8988T (cell line): ENCODE data around the gene EGLN3.
"Not testable (repeated sequence)": the region's sequence is repeated elsewhere in the genome, so short reads cannot be mapped to it uniquely, and the experiment has no call there.

ENCODE experiments used
- DNase-seq: peaks from one replicate; pipeline ENCODE4 v3.0.0; 2011

Gene EGLN3

DNA sequence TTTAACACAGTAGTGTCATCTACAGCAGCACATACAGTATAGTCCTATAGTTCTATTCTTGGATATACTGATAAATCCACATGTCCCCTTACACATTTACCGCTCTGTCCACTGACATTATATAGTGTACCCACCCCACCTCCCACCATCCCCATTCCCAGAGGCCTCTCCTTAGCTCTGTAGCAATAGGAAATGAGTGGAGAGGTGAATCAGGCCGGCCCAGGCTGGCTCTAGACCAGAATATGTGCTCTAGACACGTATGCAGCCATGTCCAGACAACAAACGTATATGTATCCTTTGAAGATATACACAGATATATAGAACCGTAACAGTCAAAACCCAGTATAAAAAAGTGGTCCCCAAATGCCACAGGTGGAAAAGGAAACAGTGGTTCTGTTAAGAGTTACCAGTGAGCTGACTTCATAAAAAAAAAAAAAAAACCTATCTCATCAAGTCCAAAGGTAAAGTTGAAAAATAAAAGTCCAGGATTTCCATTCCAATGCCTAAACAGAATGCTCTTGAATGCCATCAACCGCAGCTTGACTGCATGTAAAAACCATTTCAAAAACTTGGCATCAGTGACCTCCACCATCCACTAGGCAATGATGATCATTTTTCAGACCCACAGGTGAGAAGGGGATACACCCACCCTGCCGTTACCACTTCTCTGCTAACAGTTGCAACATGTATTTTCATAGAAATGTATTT is 16.7 kb downstream of the EGLN3 start:
- DNase-seq: no peak

DNA sequence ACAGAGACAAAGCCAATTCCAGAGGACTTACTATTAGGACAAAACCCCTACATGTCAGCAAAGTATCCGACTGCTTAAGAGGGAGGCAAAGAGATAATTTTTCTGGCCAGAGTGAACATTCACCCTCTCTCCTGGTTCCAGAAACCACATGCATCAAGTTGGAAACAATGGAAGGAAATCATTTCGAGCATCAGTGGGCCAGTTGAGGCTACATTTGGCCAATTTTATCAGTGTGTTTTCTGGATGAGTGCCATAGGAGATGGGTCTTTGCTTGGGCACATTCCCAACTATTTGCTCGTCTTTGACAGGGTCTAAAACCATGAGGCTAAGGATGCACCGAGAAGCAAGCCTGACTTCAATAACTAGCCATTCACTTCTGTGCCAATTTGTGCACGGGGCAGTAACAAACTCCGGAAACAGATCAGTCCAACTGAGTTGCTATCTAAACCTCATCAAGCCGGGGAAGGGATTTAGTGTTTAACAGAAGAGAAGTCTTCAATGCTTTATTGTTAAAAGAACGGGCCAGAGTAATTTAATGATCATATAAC is 17.4 kb downstream of the EGLN3 start:
- no peak for DNase-seq

DNA sequence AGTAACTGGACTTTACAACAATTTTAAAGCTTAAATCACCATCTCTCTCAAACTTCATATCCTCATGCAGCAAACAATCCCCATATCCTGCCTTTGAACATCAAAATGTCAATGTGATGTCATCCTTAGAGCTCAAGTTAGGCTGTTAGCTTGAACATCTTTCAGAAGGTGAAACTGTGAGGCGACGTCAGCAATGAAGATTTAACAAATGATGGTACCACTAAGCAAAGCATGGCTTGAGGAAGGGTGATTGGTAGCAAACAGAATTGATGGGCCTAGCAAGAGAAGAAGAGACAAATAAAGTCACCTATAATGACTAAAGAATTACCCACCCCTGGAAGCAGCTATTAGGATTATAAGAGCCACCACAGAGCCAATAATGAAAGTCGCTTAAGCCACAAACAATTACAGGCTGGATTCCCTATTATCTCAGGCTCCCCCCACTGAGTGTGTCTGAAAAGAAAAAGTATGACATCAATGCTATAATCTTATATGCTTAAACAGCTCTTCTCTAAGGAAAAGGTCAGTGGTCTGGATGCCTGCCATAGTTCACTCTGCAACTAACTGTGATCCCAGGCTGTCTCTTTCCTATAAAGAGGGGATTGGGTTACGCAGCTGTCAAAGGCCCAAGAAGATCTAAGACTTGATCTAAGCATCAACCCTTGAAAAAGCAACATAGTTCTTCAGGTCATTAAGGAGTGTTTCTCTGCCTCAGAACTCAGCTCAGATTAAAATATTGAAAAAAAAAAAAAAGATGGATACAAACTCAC is 18.1 kb downstream of the EGLN3 start:
- no peak for DNase-seq

DNA sequence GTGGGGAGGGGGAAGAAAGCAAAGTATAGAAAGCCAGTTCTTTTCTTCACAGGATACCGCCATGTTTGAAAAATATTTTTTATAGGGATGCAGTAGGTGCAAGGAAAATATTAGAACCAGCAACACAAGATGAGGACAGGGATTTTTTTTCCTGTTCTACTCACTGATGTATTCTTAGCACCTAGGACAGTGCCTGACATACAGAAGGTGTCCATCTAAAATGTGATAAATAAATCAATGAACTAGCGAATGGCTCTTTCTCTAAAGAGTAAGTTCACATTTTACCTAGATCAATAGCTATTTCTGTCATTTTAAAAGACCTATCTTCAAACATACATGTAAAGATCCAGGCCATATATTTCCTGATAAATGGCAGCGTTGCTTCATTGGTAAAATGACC is 18.8 kb downstream of the EGLN3 start:
- no peak for DNase-seq

DNA sequence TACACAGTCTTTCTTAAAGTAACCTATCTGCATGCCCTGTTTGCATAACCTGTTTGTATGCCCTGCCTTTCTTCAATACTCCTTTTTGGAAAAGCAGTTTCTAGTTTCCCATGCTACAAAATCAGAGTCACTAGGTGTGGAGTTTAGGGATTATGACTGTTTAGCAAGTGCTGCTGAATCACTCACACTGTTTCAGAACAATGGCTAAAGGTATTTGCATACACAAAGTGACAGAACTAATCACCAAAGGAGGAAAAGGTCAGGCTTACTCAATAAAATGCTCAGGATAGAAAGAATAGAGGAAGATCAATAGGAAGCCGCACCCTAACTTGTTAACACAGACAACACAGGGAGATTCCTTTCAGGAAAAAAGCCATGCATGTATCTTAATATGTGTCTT is 19.4 kb downstream of the EGLN3 start:
- DNase-seq: no peak

DNA sequence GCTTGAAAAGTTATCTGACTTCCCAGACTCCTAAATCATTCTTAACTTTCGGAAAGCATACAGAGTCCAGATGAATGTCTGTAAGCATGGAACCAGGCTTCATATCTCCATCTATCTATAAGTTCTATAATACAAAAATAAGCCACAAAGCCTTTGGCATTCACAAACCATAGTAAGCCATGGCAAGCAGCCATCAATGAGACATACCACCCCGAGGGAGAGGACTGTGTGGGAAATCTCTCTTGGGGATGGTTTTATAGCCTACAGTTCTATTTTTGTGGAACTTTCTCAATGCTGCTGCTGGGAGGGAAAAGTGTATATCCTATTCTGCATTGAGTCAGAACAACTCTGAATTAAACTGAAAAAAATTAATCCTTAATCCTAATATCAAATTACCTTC is 20.4 kb downstream of the EGLN3 start:
- no peak for DNase-seq

DNA sequence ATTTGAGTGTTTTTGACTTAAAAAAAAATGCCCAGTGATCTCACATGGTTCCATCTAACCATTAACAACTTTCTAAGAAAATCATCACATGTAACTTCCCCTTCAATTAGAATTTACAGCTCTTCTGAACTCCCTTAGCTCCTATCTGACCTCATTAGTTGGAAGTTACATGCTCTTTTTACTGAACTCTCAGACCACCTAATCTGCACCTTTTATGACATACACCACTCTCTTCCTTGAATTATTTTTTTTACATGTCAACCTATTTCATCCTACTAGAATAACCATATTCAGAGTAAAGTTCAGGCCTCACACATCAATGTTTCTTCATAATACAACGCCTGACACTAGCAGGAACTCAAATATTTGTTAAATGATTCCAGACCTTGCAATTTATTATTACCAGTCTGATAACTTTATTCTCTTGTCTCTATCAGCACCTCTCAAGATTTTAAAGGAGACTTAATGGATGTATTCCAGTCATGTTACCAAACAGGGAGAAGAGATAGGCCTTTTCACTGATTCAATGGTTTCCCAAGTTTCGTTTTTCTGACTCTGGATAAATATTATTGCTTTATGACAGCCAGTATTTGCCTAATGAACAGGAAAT is 21.0 kb downstream of the EGLN3 start:
- no peak for DNase-seq

DNA sequence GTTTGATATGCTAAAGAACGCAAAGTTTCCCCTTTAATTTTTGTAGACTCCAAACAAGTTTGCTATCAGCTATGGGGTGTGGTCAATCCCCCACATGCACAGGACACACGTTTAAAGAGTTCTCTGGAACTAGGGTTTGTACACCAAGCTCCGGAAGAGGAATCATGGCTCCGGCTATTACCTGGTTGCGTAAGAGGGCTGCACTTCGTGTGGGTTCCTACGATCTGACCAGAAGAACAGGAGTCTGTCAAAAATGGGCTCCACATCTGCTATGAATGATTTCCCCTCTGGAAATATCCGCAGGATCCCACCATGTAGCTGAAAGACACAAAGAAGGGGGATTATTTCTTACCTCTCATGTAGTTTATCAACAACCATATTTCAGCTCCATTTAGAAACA is 22.0 kb downstream of the EGLN3 start:
- DNase-seq: no peak

DNA sequence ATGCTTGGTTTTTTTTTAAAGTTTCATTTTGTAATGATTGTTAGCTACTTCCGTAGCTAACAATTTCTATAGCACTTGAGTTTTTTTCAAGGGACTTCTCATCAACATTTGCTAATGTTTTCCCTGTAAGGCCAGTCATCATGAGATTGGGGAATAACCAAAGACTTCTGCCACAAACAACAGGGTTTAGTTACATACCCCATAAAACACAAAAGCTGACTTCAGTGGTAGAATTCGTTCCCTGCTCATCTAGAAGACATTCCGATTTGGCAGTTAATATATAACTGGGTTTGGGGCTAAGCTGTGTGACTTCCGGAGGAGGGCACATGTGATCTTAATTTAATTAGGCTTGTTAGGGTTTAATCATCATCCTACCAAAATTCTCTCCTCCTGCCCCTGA is 22.9 kb downstream of the EGLN3 start:
- DNase-seq: no peak

DNA sequence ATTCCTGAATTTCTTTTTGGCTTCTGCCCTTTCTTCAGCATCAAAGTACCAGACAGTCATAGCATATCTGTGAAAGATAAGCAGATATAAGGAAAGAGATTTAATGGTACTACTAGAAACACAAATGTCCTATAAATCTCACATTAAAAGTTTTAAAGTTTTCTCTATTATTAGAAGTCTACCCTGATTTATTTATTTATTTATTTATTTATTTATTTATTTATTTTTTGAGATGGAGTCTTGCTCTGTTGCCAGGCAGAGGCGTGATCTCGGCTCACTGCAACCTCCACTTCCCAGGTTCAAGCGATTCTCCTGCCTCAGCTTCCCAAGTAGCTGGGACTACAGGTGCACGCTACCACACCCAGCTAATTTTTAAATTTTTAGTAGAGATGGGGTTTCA is 23.9 kb downstream of the EGLN3 start:
- DNase-seq: not testable (repeated sequence)

DNA sequence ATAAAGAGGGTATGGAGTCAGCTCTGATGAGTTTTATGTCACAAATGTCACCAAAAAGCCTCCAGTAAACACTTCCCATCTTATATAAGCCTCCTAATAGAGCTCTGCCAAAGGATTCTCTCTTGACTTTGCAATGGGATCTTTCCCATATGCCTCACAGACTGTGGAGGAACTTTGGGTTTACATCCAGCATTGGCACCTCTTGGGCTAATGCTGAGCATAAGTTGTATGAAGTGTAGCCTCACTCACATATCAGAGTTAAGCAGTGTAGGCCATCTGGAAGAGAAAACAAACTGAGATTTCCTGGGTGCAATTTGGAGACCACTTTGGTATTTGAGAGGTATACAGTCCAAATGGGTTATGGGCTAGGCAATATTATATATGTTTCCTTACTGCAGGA is 24.9 kb downstream of the EGLN3 start:
- no peak for DNase-seq

DNA sequence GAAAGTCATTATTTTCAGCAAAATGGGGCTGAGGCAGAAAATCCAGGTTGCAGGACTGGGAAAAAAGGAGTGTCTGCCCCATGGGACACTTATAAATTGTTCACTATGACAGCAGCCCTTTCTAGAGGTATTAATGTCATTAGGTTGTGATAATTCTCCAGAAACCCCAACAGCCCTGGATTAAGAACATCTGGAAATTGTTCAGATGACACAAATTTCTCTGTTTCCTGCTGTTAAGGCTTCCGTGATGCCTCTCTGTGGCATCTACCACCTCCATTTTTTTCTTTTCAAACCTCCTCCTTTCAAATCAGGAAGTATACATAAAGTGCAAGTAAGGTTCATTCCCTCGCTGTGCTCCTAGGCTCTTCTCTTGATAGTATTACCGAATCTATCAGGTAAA is 25.6 kb downstream of the EGLN3 start:
- DNase-seq: no peak

DNA sequence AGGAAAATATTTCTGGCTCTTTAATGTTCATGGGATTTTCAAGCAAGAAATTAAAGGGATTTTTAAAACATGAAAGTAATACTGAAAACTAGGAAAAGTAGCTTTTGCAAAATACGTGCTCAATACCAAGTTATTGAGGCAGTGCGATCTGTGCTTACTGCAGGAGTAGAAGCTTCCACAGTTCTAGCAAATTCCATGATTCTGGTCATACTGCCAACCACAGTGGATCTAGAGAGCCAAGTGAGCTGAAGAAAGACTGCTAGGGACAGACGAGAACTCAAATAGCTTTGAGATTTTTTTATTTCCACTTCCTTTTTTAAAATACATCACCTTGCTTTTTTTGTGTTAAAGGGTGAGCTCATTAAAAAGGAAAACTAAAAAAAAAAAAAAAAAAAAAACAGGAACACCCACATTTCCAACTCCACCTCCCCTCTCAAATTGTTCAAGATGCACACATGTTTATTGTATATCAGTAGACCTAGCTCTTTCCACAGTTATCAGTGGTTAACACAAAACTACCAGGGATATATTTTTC is 26.2 kb downstream of the EGLN3 start:
- DNase-seq: no peak

DNA sequence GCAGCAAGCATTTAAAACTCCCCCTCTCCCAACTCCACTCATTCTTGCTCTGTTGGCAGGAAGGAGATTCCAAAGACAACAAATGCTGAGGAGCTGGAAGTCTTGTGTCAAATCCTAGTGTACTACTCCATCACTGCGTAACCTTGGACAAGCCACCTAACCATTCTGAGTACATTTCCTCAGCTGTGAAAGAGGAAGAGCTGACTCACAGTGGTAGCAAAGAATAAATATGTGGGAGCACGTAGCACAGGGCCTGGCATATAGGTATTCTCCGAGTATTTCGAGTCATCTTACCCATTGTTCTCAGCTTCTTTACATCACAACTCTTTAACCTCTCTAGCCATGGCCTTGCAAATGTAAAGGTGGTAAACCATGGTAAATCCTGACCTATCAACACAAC is 28.7 kb downstream of the EGLN3 start:
- DNase-seq: no peak

DNA sequence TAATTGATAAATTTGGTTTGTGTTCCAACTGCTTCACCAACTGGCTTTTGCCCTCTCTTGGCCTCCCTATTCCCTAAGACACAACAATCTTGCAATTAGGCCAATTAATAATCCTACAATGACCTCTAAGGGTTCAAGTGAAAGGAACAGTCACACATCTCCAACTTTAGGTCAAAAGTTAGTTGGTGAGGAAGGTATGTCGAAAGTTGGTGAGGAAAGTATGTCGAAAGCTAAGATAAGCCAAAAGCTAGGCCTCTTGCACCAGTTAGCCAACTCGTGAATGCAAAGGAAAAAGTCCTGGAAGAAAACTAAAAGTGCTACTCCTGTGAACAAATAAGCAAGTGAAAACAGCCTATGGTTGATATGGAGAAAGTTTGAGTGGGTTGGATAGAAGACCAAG is 32.6 kb downstream of the EGLN3 start:
- DNase-seq: no peak

DNA sequence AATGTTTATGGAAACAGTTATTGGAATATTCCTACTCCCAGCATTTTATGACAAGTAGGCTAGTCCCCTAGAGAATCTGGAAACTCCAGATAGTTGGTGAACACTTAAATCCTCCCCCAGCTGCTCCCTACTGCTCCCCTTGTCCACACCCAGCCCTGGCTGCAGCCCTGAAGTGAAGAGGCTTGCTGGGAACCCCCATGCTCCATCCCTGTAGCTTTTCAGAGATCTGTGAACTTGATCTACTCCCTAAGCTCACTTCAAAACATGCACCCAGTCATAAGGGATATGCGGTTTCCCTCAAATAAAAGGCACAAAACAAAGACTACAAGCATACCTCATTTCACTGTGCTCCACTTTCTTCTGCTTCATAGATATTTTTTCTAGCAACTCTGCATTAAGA is 33.2 kb downstream of the EGLN3 start:
- no peak for DNase-seq

DNA sequence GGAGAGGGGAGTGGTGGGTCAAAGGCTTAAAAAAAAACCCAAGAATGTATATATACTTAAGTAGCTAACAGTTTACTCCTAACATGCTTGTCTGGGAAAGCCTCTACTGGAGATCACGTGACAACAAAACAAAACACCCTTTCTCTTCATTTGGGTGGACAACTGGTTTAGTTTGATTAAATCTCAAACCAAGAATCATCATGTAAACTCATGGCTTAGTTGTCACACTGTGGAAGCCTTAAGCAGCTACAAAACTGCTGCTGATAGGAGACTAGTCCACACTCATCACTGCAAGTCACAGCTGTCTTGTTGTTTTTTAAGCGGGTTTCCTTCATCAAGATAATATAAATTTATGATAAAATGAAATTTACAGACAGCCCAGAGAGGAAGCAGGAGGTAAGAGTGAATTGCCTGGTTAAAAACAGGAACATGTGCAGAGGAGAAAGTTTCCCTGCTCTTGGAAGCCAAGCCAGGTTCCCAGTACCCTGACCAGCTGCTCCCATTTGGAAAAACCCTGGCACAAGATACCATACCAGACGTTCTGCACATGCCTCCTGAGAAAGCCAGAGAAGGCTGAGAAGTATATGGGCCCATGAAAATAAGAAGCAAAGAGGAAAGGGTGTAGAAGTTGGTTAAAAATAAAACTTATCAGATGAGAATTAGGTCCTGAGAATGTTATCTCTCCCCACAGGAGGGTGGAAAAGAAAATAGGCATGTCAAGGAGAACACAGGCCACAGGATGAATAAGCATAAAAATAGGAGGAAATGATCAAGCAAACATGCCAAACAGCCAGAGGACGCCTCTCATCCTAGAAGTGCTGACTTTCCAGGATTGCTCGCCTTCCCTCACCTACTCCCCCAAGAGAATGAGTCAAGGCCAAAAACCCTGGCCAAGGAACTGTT is 34.0 kb downstream of the EGLN3 start:
- DNase-seq: peak; percentile 13

DNA sequence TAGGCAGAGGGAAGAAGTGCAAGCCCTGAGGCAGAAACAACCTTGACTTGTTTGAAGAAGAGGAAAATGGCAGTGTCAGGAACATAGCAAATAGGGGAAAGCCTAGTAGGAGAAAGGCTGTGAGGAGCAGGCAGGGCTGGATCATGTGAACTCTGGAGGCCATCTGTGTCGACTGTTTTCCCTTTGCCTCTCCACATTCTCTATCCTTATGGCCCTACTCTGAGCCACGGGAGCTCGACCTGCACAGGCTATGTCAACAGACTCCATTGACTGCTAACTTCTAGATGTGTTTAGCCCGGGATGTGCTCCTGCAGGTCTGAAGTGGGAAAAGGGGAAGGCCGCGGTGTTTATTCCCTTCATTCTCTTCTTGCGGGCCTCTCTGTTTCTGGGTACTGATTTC is 35.2 kb downstream of the EGLN3 start:
- no peak for DNase-seq

DNA sequence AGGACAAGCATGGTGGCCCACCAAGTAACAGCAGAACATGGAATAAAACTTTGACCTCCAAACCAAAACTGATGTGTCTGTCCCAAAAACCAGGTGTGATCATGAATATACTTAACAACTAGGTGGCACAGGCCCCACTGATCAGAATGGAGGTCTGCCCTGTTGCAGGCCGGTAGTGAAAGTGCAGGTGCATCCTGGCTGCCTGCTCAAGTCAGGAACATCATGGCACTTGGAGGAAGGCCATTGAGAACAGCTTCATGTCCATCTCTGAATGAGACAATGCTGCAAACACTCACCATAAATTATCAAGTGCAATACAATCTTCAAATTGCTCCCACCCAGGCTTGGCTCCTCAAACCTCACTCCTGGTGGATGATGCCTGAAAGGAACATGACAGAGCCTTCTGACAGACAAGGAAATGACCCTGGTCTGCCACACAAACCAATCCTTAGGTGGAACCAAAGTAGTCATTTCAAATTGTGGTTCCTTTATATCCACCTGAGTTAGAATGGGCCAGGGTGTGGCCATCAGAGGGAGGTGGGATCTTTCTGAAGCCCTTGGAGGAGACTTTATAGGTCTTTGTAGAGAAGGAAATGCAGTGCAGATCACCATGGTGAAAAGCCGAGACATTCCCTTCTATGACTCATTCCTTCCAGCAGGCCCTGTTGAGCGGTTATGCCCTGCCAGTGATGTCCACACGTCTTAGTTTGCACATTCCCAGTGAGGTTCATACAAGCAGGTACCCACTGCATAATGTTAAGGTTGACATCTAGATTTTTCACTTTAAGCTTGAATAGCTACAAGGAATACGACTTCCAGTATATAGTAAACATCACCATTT is 36.0 kb downstream of the EGLN3 start:
- no peak for DNase-seq

DNA sequence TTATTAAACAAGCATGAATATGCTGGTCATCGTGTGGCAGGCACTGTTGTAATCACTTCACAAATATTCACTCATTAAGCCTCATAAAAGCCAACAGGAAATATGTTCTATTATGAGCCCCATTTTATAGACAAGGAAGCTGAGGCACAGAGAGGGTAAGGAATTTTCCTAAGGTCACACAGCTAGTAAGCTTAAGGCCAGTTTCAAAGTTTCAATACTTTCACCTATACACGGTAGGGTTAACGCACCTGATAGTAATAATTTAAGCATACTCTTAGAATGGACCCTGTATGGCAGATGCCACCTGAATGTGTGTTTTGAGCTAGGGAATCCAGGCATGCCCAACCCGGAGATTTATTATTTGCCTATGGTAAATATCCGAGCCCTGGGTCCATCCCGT is 39.8 kb downstream of the EGLN3 start:
- DNase-seq: no peak

DNA sequence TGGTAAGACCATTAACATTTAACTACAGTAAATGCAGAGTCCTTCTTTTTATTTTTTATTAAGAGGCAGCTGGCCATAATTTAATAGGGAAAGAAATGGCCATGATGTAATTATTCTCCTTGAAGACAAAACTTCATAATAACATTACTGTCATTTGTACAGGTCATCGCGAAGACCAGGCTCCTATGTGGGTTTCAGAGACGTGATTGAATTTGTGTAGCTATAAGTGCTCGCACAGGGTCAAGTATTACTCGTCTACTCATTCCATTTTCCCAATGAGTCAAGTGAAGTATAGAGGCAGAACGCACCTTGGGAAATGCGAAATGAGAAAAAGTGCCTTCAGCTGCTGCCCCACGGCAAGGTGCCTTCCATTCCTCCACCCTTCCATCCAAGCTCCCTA is 40.4 kb downstream of the EGLN3 start:
- DNase-seq: no peak
